Measurements from ENCODE around the gene PCCB.

GRCh38 chr3:136258199-136258598 lies 8.1 kb downstream of the PCCB start:
- TF ChIP-seq CTCF (IDR thresholded peaks at IDR 0.05) (no peak), FOXK1 (CRISPR knock-in tag; IDR thresholded peaks at IDR 0.05) (no peak)
